Adrenal gland (tissue), 12 donors: ENCODE results near the gene RNF148. TPM values are rescaled to one million over a fixed set of nuclear protein-coding genes. Genes with fewer than 3 reads are reported as not detected.

Experiments
- DNase-seq, 7 donors: peaks; one replicate each; pipeline ENCODE4 v3.0.0-alpha.2; 2019 to 2020
- H3K27ac ChIP-seq, 5 donors: fragments of 200-600 bp; sonication (generic) in 4 of 5; 1 replicate in 3 of 5; 2 replicates in 2 of 5; pipeline versions ENCODE4 v1.5.1 to v1.8.0; 2016 to 2020; ENCODE audit warnings: mild to moderate bottlenecking in 1 of 5
- H3K27me3 ChIP-seq: fragments of 200-600 bp; 2 replicates; pipeline ENCODE4 v1.8.0; 2021
- H3K36me3 ChIP-seq, 2 donors: fragments of 200-600 bp; replicated peaks in 1 of 2; 1 replicate in 1 of 2; 2 replicates in 1 of 2; pipeline versions ENCODE4 v1.5.1 to v1.8.0; 2018 to 2022
- H3K4me1 ChIP-seq, 2 donors: fragments of 200-600 bp; replicated peaks in 1 of 2; 1 replicate in 1 of 2; 2 replicates in 1 of 2; pipeline versions ENCODE4 v1.5.1 to v1.8.0; 2018 to 2021
- H3K4me3 ChIP-seq, 4 donors: fragments of 200-600 bp; sonication (generic) in 3 of 4; one replicate each; pipeline ENCODE4 v1.5.1; 2016 to 2018
- H3K9me3 ChIP-seq, 3 donors: fragments of 200-600 bp; sonication (generic) in 1 of 3; replicated peaks in 1 of 3; 1 replicate in 2 of 3; 2 replicates in 1 of 3; pipeline versions ENCODE4 v1.5.1 to v1.8.0; 2016 to 2021
- POLR2A ChIP-seq, 2 donors: fragments of 450-650 bp; IDR thresholded peaks; one replicate each; pipeline ENCODE4 v1.6.1; 2017; ENCODE audit warnings: antibody characterized with exemption in 2 of 2, mild to moderate bottlenecking in 2 of 2, moderate library complexity in 1 of 2
- WGBS, 4 donors: extraction: QIAGEN DNeasy Blood & Tissue Kit in 2 of 4; methylation state at CpG; one replicate each; pipeline versions ENCODE4 v1.1.5 to v1.1.7; 2013 to 2017; 5-methylcytosine and 5-hydroxymethylcytosine counted together
- intact Hi-C, 2 donors: fragments of 100-400 bp; cut with DNase I; formaldehyde crosslinking; loops; one replicate each; pipeline versions ENCODE4 v1.14.1 to v1.15.0; 2022 to 2023
- polyA plus RNA-seq, 3 donors: library from polyadenylated mRNA; stranded (reverse); fragments of 200-250 nt in 2 of 3; fragments of 350-450 nt in 1 of 3; fragmentation: Illumina TruSeq in 1 of 3; extraction: RNeasy Lipid Tissue Mini Kit (QIAGEN cat#74804) in 1 of 3; gene quantifications; one replicate each; pipeline ENCODE4 v1.2.3, GENCODE V29; 2013 to 2014
- total RNA-seq, 9 donors: library from RNA; depleted of rRNA in 4 of 9; stranded (reverse); fragments of >200 nt in 4 of 9; fragments of 120-200 nt in 1 of 9; fragmentation: NEBNext Ultra II Directional in 1 of 9; extraction: Animal tissue kit (Norgen Biotek cat#: 25700) in 1 of 9; gene quantifications; one replicate each; pipeline versions ENCODE4 v1.1.0 to v1.2.4, GENCODE V29; 2013 to 2023
- TF ChIP-seq, protein P1 (sequence below), 6 experiments: fragments of 450-650 bp in 4 of 6; fragments of 200-600 bp in 2 of 6; sonication (generic) in 1 of 6; IDR thresholded peaks; 1 replicate in 5 of 6; 2 replicates in 1 of 6; pipeline versions ENCODE4 v1.5.1 to v1.8.0; 2016 to 2021; ENCODE audit warnings: antibody characterized with exemption in 6 of 6, mild to moderate bottlenecking in 2 of 6, moderate library complexity in 1 of 6
- donor health status: healthy with polysubstance abuse.
- donor health status: Bipolar disorder and iron deficiency.
- donor health status: DM: yes; HTN: yes; CAD: no.
- donor health status: DM: no; HTN: no; CAD: no.
- donor health status: DM: no; HTN: no; CAD: no.
- donor health status: DM: yes; HTN: yes; CAD: no.

RNF148 gene
- total and polyA plus RNA-seq, 12 donors: 0.20 to 5.0 (median 0.76) TPM; not detected in 1

DNA sequence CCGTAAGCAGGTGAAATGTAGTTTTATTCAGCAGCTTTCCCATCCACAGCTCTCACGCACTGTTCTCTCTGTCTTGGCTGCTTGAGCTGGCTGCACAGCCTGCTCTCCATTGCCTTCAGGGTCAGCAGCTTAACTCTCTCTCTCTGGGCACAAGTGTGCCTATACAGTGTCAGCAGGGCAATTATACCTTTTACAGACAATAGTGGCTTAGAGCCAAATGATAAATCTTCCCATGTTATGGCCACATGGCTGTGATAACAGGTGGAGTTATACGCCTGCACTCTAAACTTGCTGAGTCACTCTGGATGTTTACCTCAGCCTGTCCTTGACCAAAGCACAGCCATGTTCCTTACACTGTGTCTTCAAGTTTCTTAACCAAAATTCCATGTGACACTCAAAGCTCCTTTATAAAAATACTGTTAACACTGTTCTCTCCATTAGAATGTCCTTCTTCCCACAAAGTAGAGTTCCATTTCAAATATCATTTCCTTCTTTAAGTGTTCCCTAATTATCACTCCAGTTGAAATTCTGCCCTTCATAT lies 9.9 kb downstream of the RNF148 start:
- Histone ChIP-seq H3K4me1 (no peaks in the 10 kb centered on the region), H3K36me3 (no peaks in the 10 kb centered on the region), H3K27ac (no peak overlapping the region), H3K27me3 (no peaks in the 10 kb centered on the region), H3K4me3 (no peak overlapping the region), H3K9me3 (no peaks in the 10 kb centered on the region)
- intact Hi-C loops: no loop called here
- TF ChIP-seq, protein P1, sequence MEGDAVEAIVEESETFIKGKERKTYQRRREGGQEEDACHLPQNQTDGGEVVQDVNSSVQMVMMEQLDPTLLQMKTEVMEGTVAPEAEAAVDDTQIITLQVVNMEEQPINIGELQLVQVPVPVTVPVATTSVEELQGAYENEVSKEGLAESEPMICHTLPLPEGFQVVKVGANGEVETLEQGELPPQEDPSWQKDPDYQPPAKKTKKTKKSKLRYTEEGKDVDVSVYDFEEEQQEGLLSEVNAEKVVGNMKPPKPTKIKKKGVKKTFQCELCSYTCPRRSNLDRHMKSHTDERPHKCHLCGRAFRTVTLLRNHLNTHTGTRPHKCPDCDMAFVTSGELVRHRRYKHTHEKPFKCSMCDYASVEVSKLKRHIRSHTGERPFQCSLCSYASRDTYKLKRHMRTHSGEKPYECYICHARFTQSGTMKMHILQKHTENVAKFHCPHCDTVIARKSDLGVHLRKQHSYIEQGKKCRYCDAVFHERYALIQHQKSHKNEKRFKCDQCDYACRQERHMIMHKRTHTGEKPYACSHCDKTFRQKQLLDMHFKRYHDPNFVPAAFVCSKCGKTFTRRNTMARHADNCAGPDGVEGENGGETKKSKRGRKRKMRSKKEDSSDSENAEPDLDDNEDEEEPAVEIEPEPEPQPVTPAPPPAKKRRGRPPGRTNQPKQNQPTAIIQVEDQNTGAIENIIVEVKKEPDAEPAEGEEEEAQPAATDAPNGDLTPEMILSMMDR (IDR thresholded peaks at IDR 0.05): no peak
- no peak for TF ChIP-seq POLR2A (IDR thresholded peaks at IDR 0.05)
- WGBS, 4 donors: 79 to 89% (median 82%) methylated on average over 2 to 3 of the region's 3 CpGs
- no peak for DNase-seq

DNA sequence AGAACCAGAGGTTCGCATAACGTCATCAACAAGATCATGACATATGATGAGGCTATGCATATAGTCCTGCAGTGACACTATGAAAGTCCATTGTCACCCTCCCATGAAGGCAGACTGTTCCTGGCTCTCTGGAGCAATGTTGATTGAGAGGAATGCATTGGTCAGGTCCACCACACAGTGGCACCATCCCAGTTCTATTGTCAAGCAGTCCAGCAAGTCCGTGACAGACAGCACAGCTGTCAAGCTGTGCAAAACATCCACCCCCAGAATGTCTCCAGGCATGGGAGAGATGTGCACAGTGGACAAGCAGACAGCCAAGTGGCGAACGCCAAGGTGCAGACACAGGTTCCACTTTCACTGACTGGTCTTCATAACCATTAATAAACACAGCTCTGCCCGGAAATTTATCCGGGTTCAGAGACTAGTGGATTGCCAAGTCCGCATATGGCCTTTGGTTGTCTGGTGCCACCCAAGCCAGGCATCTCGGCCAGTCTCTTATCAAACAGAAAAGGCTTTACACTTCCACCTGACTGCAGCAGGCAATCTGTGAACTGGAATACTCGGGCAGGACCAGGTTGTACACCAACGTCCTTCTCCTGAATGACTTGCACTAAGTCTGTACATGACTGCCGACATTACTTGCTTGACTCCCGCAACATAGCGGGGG lies 11.0 kb downstream of the RNF148 start:
- TF ChIP-seq, protein P1 (IDR thresholded peaks at IDR 0.05): no peak
- no peak for TF ChIP-seq POLR2A (IDR thresholded peaks at IDR 0.05)
- intact Hi-C loops: no loop called here

DNA sequence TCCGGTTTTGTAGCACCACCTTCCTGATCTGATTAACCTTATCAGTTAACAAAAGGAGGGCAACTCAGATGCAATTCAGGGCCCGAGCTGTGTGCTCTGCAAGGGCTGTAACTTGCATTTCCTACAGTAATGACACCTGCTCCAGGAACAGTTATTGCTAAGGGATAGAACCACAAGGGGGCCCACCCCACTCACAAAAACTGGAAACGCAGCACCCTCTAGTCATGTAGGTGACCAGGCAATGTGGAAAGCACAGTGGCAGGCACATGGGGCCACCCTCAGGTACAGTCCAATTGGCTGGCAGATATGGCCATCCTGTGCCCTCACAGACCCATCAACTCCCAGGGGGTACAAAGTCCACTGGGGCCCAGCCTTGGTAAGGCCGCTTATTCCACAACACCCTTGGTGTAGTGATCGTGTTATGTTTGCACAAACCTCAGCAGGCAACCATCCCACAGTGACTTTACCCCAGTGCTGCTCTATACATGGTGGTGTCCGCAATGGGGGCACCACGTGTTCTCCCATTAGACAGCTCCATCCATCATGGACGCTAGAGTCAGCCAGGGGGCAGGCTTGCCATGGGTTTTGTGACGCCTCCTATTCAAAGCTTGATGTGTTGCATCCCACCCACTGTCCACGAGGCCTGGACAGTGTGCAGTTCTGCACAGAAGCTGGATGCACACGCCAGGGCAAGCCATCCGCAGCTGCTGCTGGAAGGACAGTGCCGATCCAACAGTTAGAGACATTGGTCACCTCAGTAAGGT lies 13.2 kb downstream of the RNF148 start:
- DNase-seq: no peak
- Histone ChIP-seq H3K9me3 (no peaks in the 10 kb centered on the region), H3K4me3 (no peak overlapping the region), H3K4me1 (no peaks in the 10 kb centered on the region), H3K27ac (no peak overlapping the region), H3K27me3 (no peaks in the 10 kb centered on the region), H3K36me3 (no peaks in the 10 kb centered on the region)
- intact Hi-C loops: no loop called here
- WGBS, 4 donors: 92 to 96% (median 94%) methylated on average over 10 to 13 of the region's 13 CpGs
- TF ChIP-seq, protein P1 (IDR thresholded peaks at IDR 0.05): no peak
- TF ChIP-seq POLR2A (IDR thresholded peaks at IDR 0.05): no peak

More for the DNA sequence above, 11.0 kb downstream of the RNF148 start:
- no peak overlapping the region for H3K27ac ChIP-seq
- H3K27me3 ChIP-seq: no peaks in the 10 kb centered on the region
- H3K4me3 ChIP-seq: no peak overlapping the region
- 94 to 98% (median 96%) methylated on average over 5 to 14 of the region's 14 CpGs for WGBS, 4 donors
- H3K36me3 ChIP-seq: no peaks in the 10 kb centered on the region
- no peak for DNase-seq
- H3K4me1 ChIP-seq: no peaks in the 10 kb centered on the region
- H3K9me3 ChIP-seq: no peaks in the 10 kb centered on the region

DNA sequence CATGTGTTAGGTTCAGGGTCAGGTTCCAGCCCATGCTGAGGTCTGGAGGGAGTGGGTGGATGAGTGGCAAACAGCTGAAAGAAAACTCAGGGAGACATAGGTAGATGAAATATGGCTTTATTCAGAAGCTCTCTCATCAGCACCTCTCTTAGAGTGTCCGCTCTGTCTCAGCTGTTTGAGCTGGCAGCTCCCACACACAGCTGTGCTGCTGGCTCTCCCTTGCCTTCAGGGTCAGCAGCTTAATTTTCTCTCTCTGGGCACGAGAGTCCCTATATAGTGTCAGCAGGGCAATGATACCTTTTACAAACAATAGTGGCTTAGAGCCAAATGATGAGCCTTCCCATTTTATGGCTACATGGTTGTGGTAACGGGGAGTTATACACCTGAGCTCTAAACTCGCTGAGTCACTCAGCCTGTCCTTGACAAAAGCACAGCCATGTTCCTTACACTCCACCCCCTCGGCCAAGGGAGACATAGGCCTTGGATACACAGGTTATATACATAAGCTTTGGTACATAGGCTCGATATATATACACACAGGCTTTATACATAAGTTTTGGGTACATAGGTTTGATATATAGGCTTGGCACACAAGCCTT lies 14.2 kb downstream of the RNF148 start:
- H3K27ac ChIP-seq: no peak overlapping the region
- H3K4me3 ChIP-seq: no peak overlapping the region
- 62 to 95% (median 68%) methylated on average over 2 to 6 of the region's 6 CpGs for WGBS, 4 donors
- H3K4me1 ChIP-seq: no peaks in the 10 kb centered on the region
- no peaks in the 10 kb centered on the region for H3K27me3 ChIP-seq
- no peaks in the 10 kb centered on the region for H3K9me3 ChIP-seq
- DNase-seq: no peak
- intact Hi-C loops: no loop called here
- TF ChIP-seq, protein P1 (IDR thresholded peaks at IDR 0.05): no peak
- TF ChIP-seq POLR2A (IDR thresholded peaks at IDR 0.05): no peak
- H3K36me3 ChIP-seq: no peaks in the 10 kb centered on the region
